Stimulated activated CD4-positive, alpha-beta T cell treated with anti-CD3 and anti-CD28 coated beads, Interleukin-15, amount 100 ng/mL, for 1 hour (primary cell): ENCODE results near the gene ARID3A.
A peak's percentile ranks its signal among the peaks of the same experiment; 100 is the strongest.
"Not testable (repeated sequence)": the region's sequence is repeated elsewhere in the genome, so short reads cannot be mapped to it uniquely, and the experiment has no call there.

Source experiments
- DNase-seq, 2 donors: peaks; one replicate each; pipeline ENCODE4 v3.0.0-alpha.2; 2020; ENCODE audit warnings: low read depth in 1 of 2, low spot score in 1 of 2

ARID3A gene

GRCh38 chr19:891421-892200, 34.2 kb upstream of the ARID3A start:
- DNase-seq: not testable (repeated sequence)

DNA sequence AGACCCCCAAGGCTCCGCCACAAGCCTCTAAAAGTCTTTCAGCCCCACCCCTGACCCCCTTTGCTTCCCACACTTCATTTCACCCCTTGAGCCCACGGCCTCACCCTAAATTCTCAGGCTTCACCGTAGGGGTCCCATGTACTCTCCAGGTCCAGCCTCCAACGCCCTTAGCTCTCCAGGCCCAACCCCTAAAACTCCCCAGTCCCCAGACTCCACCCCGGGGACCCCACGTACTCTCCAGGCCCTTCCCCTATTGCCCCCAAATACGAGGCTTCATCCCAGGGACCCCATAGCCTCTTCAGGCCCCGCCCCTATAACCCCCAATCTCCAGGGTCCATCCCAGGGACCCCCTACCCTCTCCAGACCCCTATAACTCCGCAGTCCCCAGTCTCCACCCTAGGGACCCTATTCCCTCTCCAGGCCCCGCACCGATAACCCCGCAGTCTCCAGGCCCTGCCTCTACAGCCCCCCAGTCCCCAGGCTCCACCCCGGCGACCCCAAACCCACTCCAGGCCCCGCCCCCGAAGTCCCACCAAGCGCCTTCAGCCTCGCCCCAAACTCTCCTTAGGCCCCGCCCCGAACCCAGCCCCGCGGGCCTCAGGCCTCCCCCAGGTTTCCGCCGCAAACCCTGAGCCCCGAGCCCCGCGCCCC, 33.5 kb upstream of the ARID3A start:
- DNase-seq: no peak

DNA sequence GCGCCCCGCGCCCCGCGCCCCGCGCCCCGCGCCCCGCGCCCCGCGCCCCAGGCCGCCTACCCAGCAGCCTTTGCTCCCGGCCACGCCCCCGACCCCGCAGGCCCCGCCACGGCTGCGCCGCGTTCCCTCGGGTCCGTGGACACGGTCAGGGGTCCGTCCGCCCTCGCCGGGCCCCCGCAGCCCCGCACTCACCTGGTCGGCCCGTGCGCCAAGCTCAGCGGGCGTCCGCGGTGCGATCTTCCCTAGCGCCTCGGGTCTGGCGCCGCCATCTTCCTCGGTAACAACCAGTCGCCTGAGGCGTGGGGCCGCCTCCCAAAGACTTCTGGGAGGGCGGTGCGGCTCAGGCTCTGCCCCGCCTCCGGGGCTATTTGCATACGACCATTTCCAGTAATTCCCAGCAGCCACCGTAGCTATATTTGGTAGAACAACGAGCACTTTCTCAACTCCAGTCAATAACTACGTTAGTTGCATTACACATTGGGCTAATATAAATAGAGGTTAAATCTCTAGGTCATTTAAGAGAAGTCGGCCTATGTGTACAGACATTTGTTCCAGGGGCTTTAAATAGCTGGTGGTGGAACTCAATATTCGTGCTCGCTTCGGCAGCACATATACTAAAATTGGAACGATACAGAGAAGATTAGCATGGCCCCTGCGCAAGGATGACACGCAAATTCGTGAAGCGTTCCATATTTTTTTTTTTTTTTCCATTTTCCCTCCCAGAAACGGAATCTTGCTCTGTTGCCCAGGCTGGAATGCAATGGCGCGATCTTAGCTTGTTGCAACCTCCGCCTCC, 32.7 kb upstream of the ARID3A start, which contains the start of the genes MED16 and RNU6-9:
Gene MED16, minus strand, starts transcription at position 294 of the 796 bp plus-strand sequence. CDS start 2,056 bp downstream, outside the sequence.
Gene RNU6-9, plus strand, starts transcription at position 591 of the 796 bp plus-strand sequence.
- peak; percentile 74 to 85 for DNase-seq

DNA sequence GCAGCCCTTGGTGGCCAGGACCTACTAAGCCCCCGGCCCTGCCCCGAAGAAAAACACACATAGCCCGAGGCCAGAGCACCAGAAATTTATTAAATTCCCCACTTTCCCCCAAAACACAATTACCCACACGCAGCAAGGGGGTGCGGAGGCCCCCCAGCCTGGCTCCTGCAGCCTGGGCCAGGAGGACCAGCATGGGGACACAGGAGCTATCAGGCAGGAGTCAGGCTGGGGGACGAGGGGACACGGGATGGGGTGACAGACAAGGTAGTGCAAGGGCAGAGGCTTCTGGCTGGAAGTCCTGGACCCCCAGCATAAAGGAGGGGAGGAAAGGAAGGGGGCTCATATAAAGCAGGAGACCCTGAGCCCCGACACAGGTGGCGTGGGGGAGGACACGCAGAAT, 29.4 kb upstream of the ARID3A start:
- no peak for DNase-seq

DNA sequence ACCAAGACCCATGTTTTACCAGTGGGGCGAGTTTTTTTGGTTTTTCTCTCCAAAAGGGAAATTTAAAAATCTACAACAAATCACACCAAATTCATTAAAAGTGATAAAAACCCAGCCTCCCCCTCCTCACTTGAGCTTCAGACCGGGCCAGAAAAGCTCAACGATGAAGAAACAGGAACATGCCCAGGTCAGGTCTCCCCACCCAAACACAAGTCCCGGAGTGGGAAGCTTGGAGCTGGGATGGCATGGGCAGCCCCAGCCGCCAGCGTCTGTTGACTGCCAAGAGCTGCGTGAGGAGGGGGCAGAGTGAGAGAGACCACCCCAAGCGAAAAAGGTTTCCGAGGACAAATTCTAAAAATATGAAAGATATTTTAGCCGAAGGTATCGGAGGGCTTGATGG, 28.8 kb upstream of the ARID3A start:
- DNase-seq: no peak

- DNase-seq: no peak
These were observed 28.3 kb upstream of the ARID3A start for GRCh38 chr19:897442-898039.

DNA sequence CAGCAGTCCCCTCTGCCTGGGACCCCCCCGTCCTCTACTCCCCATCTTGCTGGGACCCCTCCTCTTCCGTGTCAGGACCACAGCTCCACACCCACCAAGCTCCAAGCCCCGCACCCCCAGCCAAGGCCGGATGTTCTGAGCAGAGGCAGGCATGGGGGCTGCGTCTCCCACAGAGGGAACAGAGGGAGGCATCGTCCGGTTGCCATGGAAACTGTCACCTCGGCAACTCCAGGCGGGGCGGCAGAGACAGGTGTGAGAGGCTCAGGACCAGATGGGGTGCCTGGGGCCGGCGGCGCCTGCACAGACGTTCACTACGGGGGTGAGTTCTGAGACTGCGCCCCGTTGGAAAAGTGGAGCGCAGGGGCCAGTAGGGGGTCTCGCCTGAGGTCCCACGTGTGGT, 27.2 kb upstream of the ARID3A start:
- DNase-seq: no peak

- no peak for DNase-seq
These were observed 26.3 kb upstream of the ARID3A start for GRCh38 chr19:899336-900042.

- no peak for DNase-seq
These were observed 25.9 kb upstream of the ARID3A start for GRCh38 chr19:900043-900301.

DNA sequence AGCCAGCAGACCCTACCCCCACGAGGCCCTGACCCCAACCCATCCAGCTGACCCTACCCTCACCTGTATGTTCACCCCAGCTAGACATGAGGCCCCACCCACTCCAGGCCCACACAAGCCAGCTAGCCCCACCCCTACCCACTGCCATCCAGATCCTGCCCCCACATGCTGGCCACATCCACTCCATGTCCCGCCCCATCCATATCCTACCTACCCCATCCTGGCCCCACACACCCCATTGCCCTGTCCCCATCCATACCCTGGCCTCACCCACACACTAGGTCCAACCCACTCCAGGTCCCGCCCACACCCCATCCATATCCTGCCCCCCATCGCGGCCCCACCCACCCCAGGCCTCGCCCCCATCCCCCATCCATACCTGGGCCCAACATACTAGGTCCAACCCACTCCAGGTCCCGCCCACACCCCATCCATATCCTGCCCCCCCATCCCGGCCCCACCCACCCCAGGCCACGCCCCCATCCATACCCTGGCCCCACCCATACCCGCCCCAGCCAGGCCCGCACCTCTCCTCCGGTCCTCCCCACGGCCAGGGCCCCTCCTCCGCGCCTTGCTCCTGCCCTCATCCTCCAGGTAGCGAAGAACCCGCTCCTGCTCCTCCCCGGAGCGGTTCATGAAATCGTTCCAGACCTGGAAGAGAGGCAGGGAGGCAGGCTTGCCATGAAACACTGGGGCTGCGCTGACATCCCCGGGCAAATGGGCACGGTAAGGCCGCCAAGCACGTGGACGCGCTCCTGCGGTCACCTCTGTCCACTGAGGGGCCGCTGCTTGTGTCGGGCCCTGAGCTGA, 25.3 kb upstream of the ARID3A start:
- DNase-seq: no peak

- DNase-seq: no peak
These were observed 24.4 kb upstream of the ARID3A start for GRCh38 chr19:901216-902092.

- no peak for DNase-seq
These were observed 23.8 kb upstream of the ARID3A start for GRCh38 chr19:902093-902370.

DNA sequence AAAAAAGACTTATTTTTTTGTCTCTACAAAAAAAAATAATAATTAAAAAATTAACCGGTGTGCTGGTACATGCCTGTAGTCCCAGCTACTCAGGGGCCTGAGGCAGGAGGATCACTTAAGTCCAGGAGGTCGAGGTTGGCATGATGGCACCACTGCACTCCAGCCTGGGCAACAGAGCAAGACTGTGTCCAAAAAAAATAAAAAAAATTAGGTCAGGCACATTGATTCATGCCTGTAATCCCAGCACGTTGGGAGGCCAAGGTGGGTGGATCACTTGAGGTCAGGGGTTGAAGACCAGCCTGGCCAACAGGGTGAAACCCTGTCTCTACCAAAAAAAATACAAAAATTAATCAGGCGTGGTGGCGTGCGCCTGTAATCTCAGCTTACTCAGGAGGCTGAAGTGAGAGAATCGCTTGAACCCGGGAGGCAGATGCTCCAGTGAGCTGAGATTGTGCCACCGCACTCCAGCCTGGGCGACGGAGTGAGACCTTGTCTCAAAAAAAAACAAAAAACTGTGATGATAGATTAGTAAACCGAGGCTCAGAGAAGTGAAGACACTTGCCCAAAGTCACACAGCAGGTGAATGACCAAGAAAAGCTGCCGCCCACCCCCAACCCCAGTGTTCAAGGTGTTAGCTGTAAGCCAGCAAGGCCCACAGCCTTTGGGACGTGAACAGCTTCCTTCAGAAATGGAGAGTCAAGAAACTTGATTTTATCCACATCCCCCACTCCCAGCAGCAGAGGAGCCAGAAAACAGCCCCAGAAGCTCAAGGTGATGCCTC, 23.2 kb upstream of the ARID3A start:
- no peak for DNase-seq

- no peak for DNase-seq
These were observed 22.5 kb upstream of the ARID3A start for GRCh38 chr19:903266-903797.

DNA sequence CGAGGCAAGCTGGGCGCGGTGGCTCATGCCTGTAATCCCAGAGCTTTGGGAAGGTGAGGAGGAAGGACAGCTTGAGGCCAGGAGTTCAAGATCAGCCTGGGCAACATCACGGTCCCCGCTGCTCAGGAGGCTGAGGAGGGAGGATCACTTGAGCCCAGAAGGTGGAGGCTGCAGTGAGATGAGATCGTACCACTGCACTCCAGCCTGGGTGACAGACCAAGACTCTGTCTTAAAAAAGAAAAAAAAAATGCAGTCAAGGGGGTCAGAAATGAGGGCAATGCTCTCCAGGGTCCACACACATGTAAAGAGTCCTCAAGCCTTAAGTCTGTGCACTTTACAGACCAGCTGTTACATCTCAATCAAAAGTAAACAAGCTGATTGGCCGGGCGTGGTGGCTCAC, 21.3 kb upstream of the ARID3A start:
- no peak for DNase-seq

GRCh38 chr19:906480-906879, 19.4 kb upstream of the ARID3A start:
- DNase-seq: no peak

DNA sequence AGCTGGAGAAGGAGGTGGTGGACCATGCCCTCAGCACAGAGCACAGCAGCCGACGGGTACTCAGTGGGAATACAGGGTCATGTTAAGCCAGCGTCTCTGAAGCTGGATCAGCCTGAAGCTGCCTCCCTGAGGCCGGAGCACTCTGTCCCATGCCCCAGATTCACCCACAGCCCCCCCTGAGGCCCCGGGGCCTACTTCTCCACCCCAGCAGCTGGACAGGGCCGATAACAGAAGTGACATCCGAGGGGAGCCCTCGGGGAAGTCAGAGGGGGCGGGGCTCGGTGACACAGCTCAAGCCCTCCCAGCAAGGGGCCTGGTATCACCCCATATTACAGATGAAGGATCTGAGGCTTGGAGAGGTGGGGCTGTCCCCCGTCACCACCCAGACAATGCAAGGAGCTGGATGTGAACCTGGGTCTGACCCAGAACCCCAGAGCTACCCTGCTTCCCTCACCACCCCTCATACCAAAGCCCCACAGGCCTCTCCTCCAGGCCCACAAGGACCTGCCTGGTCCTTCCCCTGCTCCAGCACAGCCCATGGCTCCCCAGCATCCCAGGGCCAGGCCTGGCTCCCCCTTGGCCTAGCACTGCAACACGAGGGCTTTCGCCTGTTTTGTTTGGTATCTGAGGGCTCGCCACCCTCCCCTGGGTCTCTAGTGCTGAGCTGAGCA, 18.5 kb upstream of the ARID3A start:
- no peak for DNase-seq
